ENCODE measurements around the gene DGCR6.
"Not testable (repeated sequence)": the region's sequence is repeated elsewhere in the genome, so short reads cannot be mapped to it uniquely, and the experiment has no call there.

The DGCR6 gene

GRCh38 chr22:18931905-18932652 is 26.0 kb downstream of the DGCR6 start:
- no peak for DNase-seq

GRCh38 chr22:18933914-18934313 is 27.8 kb downstream of the DGCR6 start:
- no peak for DNase-seq

DNA sequence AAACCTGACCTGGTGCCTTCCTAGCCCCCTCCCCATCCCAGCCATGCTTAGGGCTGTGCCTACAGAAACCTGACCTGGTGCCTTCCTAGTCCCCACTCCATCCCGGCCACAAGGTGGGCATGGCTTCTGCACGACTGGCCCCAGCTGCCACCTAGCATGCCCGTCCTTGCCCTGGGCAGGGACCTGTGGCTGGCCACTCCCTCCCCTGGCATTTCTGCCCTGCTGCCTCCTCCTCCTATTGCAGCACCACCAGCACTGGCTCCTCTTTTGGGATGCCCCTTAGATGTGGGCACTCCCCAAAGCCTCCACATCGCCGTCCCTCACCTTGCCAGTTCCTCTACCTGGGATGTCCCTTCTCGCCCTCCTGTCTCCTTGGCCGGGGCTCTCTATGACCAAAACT is 28.6 kb downstream of the DGCR6 start:
- not testable (repeated sequence) for DNase-seq

- DNase-seq: no peak
These were observed 29.9 kb downstream of the DGCR6 start, which contains the start of gene PRODH for GRCh38 chr22:18935889-18936529. Gene PRODH, minus strand, starts transcription at chr22:18936293. Its CDS starts 6 bp downstream, at chr22:18936287.

DNA sequence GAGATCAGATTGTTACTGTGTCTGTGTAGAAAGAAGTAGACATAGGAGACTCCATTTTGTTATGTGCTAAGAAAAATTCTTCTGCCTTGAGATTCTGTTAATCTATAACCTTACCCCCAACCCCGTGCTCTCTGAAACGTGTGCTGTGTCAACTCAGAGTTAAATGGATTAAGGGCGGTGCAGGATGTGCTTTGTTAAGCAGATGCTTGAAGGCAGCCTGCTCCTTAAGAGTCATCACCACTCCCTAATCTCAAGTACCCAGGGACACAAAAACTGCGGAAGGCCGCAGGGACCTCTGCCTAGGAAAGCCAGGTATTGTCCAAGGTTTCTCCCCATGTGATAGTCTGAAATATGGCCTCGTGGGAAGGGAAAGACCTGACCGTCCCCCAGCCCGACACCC is 32.6 kb downstream of the DGCR6 start:
- DNase-seq: not testable (repeated sequence)

- not testable (repeated sequence) for DNase-seq
These were observed 41.0 kb downstream of the DGCR6 start for GRCh38 chr22:18947105-18947504.

DNA sequence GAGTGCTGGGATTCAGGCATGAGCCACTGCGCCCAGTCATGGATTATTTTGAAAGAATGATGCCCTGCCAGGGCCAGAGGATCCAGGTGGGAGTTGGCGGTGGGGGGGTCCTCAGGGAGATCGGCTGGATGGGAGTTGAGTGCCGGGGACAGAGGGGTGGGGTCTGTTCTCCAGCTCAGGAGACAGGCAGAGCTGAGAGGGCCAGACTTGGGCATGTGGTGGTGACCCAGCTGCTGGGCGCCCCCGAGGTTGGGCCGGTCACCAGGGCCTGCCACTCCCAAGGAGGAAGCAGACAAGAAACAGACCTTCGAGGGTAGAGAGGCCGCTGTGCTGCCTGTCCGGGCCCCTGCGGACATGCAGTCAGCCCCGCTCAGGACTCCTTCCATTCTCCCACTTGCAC is 41.8 kb downstream of the DGCR6 start:
- no peak for DNase-seq

- no peak for DNase-seq
These were observed 44.0 kb downstream of the DGCR6 start for GRCh38 chr22:18950141-18950540.

- DNase-seq: no peak
These were observed 45.9 kb downstream of the DGCR6 start for GRCh38 chr22:18952022-18952421.

DNA sequence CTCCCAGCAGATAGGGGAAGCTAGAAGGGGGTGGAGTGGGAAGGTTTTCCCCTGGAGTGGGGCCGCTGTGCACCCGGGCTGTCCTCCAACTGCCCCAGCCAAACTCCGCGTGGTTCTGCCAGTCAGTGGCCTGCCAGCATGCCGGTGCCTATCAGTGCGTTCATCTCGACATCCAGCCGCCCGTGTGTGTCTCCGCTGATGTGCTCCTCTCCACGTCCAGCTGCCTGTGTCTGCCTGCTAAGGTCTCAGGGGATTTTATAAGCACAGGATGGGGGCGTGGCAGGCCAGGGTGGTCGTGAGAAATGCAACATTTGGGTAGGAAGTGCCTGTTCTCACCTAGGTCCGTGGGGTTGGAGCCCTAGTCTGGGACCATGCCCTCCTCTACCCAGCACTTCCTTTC is 47.0 kb downstream of the DGCR6 start:
- DNase-seq: not testable (repeated sequence)

- DNase-seq: peak; percentile 12 to 48 (median 37)
These were observed 48.3 kb downstream of the DGCR6 start for GRCh38 chr22:18954303-18954989.

DNA sequence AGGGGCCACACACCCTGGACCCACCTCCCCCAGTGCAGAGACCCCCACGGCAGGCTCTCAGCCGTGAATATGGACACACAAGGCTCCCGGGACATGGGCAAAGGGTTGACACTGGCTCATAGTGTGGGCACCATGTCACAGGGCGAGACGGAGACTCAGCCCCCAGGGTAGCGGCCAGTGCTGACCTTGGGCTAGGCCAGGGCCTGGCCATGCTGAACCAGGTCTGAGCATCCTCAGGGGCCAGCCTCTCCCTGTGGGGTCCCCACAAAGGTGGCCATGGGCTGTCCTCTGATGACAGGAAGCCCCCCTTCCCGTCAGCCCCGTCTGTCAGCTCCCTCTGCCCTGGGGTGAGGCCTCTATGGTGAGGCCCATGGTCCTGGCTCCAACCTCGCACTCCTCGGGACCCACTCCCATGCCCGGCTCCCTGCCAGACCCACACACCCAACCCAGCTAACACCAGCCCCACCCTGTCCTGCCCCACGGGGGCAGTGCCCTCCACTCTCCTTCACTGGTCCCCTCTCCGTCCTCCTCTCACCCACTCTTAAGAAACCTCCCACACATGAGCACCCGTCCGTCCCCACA is 49.0 kb downstream of the DGCR6 start:
- no peak for DNase-seq

GRCh38 chr22:18955696-18956095 is 49.6 kb downstream of the DGCR6 start:
- DNase-seq: no peak

- not testable (repeated sequence) for DNase-seq
These were observed 50.2 kb downstream of the DGCR6 start for GRCh38 chr22:18956121-18956895.

- not testable (repeated sequence) for DNase-seq
These were observed 50.8 kb downstream of the DGCR6 start for GRCh38 chr22:18956956-18957355.

GRCh38 chr22:18957621-18958320 is 51.7 kb downstream of the DGCR6 start:
- not testable (repeated sequence) for DNase-seq

DNA sequence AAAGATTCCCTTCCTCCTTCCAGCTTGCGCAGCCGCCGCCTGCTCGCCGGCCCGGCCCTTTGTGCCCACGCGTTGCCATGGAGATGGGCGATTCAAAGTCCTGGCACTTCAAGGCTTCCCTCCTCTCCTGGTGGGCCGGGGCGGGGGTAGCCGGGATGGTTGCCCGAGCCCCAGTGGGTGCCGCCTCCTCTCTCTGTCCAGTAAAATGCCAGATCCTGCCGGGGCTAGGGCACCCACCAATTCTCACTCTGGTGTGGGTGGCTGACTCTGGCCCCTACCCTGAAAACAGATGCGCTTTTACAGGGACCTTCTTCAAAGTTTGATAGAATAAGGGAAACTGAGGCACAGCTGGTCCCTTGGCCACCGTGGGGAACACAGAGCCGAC is 52.2 kb downstream of the DGCR6 start:
- not testable (repeated sequence) for DNase-seq

DNA sequence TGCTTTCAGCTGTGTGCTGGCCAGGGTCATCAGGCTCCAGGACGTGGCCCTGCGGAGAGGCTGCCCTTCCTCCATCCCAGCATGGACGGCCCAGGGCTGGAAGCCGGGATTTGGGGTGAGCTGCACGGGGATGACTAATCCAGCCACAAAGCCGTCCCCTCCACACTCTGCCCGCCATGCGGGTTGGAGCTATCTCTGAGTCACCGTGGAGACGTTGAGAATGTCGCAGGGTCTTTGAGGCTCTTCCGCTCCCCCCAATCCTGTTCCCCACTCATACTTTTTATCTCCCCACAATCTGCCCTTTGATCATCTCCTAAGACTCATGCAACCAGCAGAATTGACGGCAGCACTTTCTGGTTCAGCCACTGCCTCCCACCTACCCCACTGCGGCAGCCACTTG is 52.6 kb downstream of the DGCR6 start:
- peak in 1 of 5 experiments; percentile 12 for DNase-seq

DNA sequence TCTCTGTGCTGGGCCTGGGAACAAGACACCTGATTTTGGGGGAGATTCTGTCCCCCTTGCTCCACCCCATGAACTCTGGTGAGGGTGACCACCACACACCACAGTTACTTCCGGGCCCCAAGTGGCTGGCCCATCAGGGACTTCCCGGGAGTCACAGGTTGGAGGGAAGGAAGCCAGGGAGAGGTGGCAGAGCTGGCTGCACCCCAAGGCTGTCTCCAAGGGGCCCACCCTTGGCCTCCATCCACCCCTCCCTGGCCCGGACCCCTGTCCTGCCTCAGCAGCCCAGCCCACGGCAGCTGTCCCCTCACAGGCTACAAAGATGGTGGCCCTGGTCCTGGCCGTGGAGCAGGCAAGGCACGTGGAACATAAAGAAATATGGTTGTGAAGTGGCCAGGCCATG is 53.1 kb downstream of the DGCR6 start:
- DNase-seq: not testable (repeated sequence)

DNA sequence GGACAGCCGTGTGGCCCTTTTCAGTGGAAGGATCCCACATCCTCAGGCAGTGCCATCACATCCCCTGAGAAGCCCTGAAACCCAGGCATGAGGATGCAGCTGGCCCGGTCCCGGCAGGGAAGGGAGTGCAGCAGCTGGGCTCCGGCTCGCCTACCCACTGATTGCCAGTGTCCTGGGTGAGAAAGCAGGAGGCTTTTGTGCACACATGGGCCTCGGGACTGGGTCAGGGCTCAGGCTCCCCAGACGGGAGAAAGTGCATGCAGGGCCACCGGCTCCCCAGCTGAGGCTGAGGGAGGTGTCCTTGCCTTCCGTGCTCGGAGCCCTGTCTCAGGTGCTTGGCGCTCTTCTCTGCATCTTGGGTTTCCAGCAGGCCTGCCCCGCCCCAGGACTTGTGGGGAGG is 53.6 kb downstream of the DGCR6 start:
- not testable (repeated sequence) for DNase-seq

DNA sequence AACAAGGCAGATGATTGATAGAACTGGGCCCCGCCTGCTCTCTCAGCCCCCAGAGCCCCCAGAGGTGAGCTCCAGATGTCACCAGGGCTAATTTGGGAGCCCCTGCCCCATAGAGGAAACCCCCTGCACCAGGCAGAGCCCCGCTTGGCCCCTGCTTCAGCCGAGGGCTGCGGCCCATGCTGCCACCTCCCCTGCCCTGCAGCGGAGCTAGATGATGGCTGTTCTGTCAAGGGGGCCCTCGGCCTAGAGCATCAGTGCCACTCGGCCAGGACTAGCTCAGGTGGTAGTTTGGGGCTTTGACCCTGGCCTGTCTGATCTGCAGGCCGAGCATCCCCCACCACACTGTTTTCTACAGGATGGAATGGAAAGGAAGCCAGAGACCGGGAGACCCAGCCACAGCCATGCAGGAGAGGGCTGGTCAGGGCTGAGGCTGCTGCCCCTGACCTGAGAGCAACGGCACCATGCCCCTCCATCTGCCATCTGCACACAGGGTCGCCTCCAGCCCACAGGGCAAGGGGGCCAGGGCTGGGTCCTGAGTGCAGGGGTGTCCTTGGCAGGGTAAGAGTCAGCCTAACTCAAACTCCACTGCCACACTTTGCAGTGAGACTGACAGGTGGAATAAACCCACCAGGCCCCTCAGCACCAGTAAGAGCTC is 54.2 kb downstream of the DGCR6 start:
- not testable (repeated sequence) for DNase-seq

Data from T-helper 2 cell (primary cell).